ENCODE measurements around the gene EML4.

- TF ChIP-seq CTCF (IDR thresholded peaks at IDR 0.05) (no peak), POLR2A (IDR thresholded peaks at IDR 0.05) (no peak), EP300 (IDR thresholded peaks at IDR 0.05) (no peak)
These were observed 199.8 kb downstream of the EML4 start for GRCh38 chr2:42368817-42369531.

Data from ovary (tissue), 3 donors.